ENCODE results near the gene NDUFS3.

The NDUFS3 gene

GRCh38 chr11:47606731-47607130, 27.9 kb downstream of the NDUFS3 start:
- TF ChIP-seq ZNF274 (IDR thresholded peaks at IDR 0.05; ENCODE audit: low read depth, low read length) (no peak), SUZ12 (IDR thresholded peaks at IDR 0.05; ENCODE audit: extremely low read depth, insufficient read depth, insufficient read length) (no peak), YY1 (IDR thresholded peaks at IDR 0.05; ENCODE audit: insufficient read depth, insufficient read length) (no peak)
- DNase-seq (ENCODE audit: low read depth, low spot score), result no peak
- H3K27me3 ChIP-seq (ENCODE audit: insufficient read depth, insufficient read length), result no peaks in the 10 kb centered on the region
- H3K36me3 ChIP-seq (ENCODE audit: insufficient read depth, insufficient read length, low read length), result peaks cover 11% of the 10 kb centered on the region
- no peak overlapping the region for H3K4me3 ChIP-seq (ENCODE audit: insufficient read length, low read depth)
- H3K9ac ChIP-seq (ENCODE audit: insufficient read length, low read depth), result no peak overlapping the region
- H3K9me3 ChIP-seq (ENCODE audit: insufficient read depth, low read length), result no peaks in the 10 kb centered on the region
- H3K4me1 ChIP-seq (ENCODE audit: insufficient read depth, insufficient read length), result no peaks in the 10 kb centered on the region

- Histone ChIP-seq H3K9me3 (ENCODE audit: insufficient read depth, low read length) (no peaks in the 10 kb centered on the region), H3K36me3 (ENCODE audit: insufficient read depth, insufficient read length, low read length) (peaks cover 12% of the 10 kb centered on the region), H3K4me3 (ENCODE audit: insufficient read length, low read depth) (no peak overlapping the region), H3K4me1 (ENCODE audit: insufficient read depth, insufficient read length) (no peaks in the 10 kb centered on the region), H3K27me3 (ENCODE audit: insufficient read depth, insufficient read length) (no peaks in the 10 kb centered on the region), H3K9ac (ENCODE audit: insufficient read length, low read depth) (no peak overlapping the region)
- TF ChIP-seq YY1 (IDR thresholded peaks at IDR 0.05; ENCODE audit: insufficient read depth, insufficient read length), result no peak
- TF ChIP-seq SUZ12 (IDR thresholded peaks at IDR 0.05; ENCODE audit: extremely low read depth, insufficient read depth, insufficient read length), result no peak
- DNase-seq (ENCODE audit: low read depth, low spot score), result no peak
These were observed 28.5 kb downstream of the NDUFS3 start for GRCh38 chr11:47607380-47607779.

- Histone ChIP-seq H3K27me3 (ENCODE audit: insufficient read depth, insufficient read length) (no peaks in the 10 kb centered on the region), H3K9ac (ENCODE audit: insufficient read length, low read depth) (no peak overlapping the region), H3K4me1 (ENCODE audit: insufficient read depth, insufficient read length) (no peaks in the 10 kb centered on the region), H3K36me3 (ENCODE audit: insufficient read depth, insufficient read length, low read length) (peaks cover 12% of the 10 kb centered on the region), H3K9me3 (ENCODE audit: insufficient read depth, low read length) (no peaks in the 10 kb centered on the region), H3K4me3 (ENCODE audit: insufficient read length, low read depth) (no peak overlapping the region)
- no peak for TF ChIP-seq SUZ12 (IDR thresholded peaks at IDR 0.05; ENCODE audit: extremely low read depth, insufficient read depth, insufficient read length)
- TF ChIP-seq ZNF274 (IDR thresholded peaks at IDR 0.05; ENCODE audit: low read depth, low read length), result no peak
- no peak for TF ChIP-seq YY1 (IDR thresholded peaks at IDR 0.05; ENCODE audit: insufficient read depth, insufficient read length)
- no peak for DNase-seq (ENCODE audit: low read depth, low spot score)
These were observed 30.8 kb downstream of the NDUFS3 start for GRCh38 chr11:47609675-47610074.

- TF ChIP-seq ZNF274 (IDR thresholded peaks at IDR 0.05; ENCODE audit: low read depth, low read length), result no peak
- no peaks in the 10 kb centered on the region for H3K27me3 ChIP-seq (ENCODE audit: insufficient read depth, insufficient read length)
- H3K9me3 ChIP-seq (ENCODE audit: insufficient read depth, low read length), result no peaks in the 10 kb centered on the region
- no peak overlapping the region for H3K4me3 ChIP-seq (ENCODE audit: insufficient read length, low read depth)
- no peak for DNase-seq (ENCODE audit: low read depth, low spot score)
- H3K9ac ChIP-seq (ENCODE audit: insufficient read length, low read depth), result no peak overlapping the region
- H3K4me1 ChIP-seq (ENCODE audit: insufficient read depth, insufficient read length), result no peaks in the 10 kb centered on the region
- H3K36me3 ChIP-seq (ENCODE audit: insufficient read depth, insufficient read length, low read length), result peaks cover 17% of the 10 kb centered on the region
These were observed 32.5 kb downstream of the NDUFS3 start for GRCh38 chr11:47611348-47611794.

GRCh38 chr11:47615249-47615648, 36.4 kb downstream of the NDUFS3 start:
- DNase-seq (ENCODE audit: low read depth, low spot score), result no peak
- H3K9me3 ChIP-seq (ENCODE audit: insufficient read depth, low read length), result no peaks in the 10 kb centered on the region

GRCh38 chr11:47616726-47617416, 38.0 kb downstream of the NDUFS3 start:
- H3K9me3 ChIP-seq (ENCODE audit: insufficient read depth, low read length), result no peaks in the 10 kb centered on the region
- peaks cover 58% of the 10 kb centered on the region for H3K36me3 ChIP-seq (ENCODE audit: insufficient read depth, insufficient read length, low read length)
- no peak overlapping the region for H3K9ac ChIP-seq (ENCODE audit: insufficient read length, low read depth)
- no peaks in the 10 kb centered on the region for H3K4me1 ChIP-seq (ENCODE audit: insufficient read depth, insufficient read length)
- H3K27me3 ChIP-seq (ENCODE audit: insufficient read depth, insufficient read length), result no peaks in the 10 kb centered on the region
- no peak for TF ChIP-seq YY1 (IDR thresholded peaks at IDR 0.05; ENCODE audit: insufficient read depth, insufficient read length)
- no peak for TF ChIP-seq SUZ12 (IDR thresholded peaks at IDR 0.05; ENCODE audit: extremely low read depth, insufficient read depth, insufficient read length)
- no peak for TF ChIP-seq ZNF274 (IDR thresholded peaks at IDR 0.05; ENCODE audit: low read depth, low read length)
- H3K4me3 ChIP-seq (ENCODE audit: insufficient read length, low read depth), result no peak overlapping the region
- no peak for DNase-seq (ENCODE audit: low read depth, low spot score)

More at GRCh38 chr11:47615249-47615648, 36.4 kb downstream of the NDUFS3 start:
- Histone ChIP-seq H3K9ac (ENCODE audit: insufficient read length, low read depth) (no peak overlapping the region), H3K4me1 (ENCODE audit: insufficient read depth, insufficient read length) (no peaks in the 10 kb centered on the region), H3K4me3 (ENCODE audit: insufficient read length, low read depth) (no peak overlapping the region), H3K27me3 (ENCODE audit: insufficient read depth, insufficient read length) (no peaks in the 10 kb centered on the region), H3K36me3 (ENCODE audit: insufficient read depth, insufficient read length, low read length) (peaks cover 53% of the 10 kb centered on the region)
- no peak for TF ChIP-seq ZNF274 (IDR thresholded peaks at IDR 0.05; ENCODE audit: low read depth, low read length)
- no peak for TF ChIP-seq YY1 (IDR thresholded peaks at IDR 0.05; ENCODE audit: insufficient read depth, insufficient read length)
- no peak for TF ChIP-seq SUZ12 (IDR thresholded peaks at IDR 0.05; ENCODE audit: extremely low read depth, insufficient read depth, insufficient read length)

DNA sequence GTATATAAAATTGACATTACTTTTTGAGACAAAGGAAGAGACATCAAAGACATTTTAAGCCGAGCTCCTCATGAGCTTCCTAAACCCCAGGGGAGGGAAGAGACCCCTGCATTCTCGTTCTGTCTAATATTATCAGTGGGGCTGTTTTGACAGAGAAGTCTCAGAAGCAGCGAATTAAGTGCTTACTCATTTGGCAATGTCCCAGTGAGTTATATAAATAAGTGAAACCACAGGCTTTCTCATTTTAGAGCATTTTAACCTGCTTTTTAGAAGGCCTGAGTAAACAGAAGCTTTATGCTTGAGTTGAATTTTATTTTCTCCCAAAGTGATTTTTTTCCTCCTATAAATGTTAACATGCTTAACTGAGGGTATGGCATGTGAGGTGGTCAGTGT, 38.5 kb downstream of the NDUFS3 start:
- H3K4me1 ChIP-seq (ENCODE audit: insufficient read depth, insufficient read length), result no peaks in the 10 kb centered on the region
- no peaks in the 10 kb centered on the region for H3K9me3 ChIP-seq (ENCODE audit: insufficient read depth, low read length)
- no peak for DNase-seq (ENCODE audit: low read depth, low spot score)
- no peak overlapping the region for H3K9ac ChIP-seq (ENCODE audit: insufficient read length, low read depth)
- peaks cover 62% of the 10 kb centered on the region for H3K36me3 ChIP-seq (ENCODE audit: insufficient read depth, insufficient read length, low read length)
- TF ChIP-seq YY1 (IDR thresholded peaks at IDR 0.05; ENCODE audit: insufficient read depth, insufficient read length), result no peak
- TF ChIP-seq SUZ12 (IDR thresholded peaks at IDR 0.05; ENCODE audit: extremely low read depth, insufficient read depth, insufficient read length), result no peak
- no peak for TF ChIP-seq ZNF274 (IDR thresholded peaks at IDR 0.05; ENCODE audit: low read depth, low read length)
- no peak overlapping the region for H3K4me3 ChIP-seq (ENCODE audit: insufficient read length, low read depth)
- no peaks in the 10 kb centered on the region for H3K27me3 ChIP-seq (ENCODE audit: insufficient read depth, insufficient read length)

Measured in NT2/D1 (cell line).